ENCODE results near the gene SUV39H2. TPM values are rescaled to one million over a fixed set of nuclear protein-coding genes. Genes with fewer than 3 reads are reported as not detected.
"Not testable (repeated sequence)": the region's sequence is repeated elsewhere in the genome, so short reads cannot be mapped to it uniquely, and the experiment has no call there.

The SUV39H2 gene
- total RNA-seq, 1 donor from 2014 or later: 79.7 TPM

DNA sequence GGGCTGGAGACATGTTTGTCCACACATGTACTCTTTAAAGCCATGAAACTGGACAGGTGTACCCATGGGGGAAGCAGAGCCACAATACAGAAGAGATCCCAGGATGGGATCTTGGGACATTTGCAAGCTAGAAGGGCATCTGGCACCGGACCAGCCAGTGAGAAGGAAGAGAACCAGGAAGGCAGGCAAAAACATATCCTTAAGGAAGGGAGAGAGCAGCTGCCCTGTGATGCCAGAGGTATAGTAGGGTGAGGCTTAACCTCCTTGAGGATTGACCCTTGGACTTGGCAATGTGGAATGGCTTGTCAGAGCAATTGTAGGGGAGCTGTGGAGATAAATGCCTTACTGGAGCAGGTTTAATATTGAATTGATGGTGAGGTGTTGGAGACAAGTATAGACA is 17.9 kb upstream of the SUV39H2 start:
- Mint-ChIP-seq H3K4me3 (no peak overlapping the region), H3K9me3 (no peaks in the 10 kb centered on the region), H3K27ac (ENCODE audit: unreplicated experiment) (no peak overlapping the region), H3K36me3 (ENCODE audit: low read depth) (peaks cover 12% of the 10 kb centered on the region), H3K4me1 (no peaks in the 10 kb centered on the region), H3K27me3 (ENCODE audit: low read depth) (no peaks in the 10 kb centered on the region)
- TF ChIP-seq, protein P1, sequence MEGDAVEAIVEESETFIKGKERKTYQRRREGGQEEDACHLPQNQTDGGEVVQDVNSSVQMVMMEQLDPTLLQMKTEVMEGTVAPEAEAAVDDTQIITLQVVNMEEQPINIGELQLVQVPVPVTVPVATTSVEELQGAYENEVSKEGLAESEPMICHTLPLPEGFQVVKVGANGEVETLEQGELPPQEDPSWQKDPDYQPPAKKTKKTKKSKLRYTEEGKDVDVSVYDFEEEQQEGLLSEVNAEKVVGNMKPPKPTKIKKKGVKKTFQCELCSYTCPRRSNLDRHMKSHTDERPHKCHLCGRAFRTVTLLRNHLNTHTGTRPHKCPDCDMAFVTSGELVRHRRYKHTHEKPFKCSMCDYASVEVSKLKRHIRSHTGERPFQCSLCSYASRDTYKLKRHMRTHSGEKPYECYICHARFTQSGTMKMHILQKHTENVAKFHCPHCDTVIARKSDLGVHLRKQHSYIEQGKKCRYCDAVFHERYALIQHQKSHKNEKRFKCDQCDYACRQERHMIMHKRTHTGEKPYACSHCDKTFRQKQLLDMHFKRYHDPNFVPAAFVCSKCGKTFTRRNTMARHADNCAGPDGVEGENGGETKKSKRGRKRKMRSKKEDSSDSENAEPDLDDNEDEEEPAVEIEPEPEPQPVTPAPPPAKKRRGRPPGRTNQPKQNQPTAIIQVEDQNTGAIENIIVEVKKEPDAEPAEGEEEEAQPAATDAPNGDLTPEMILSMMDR (conservative IDR thresholded peaks at IDR 0.05): no peak
- no peak for DNase-seq (ENCODE audit: low read depth, low spot score)

DNA sequence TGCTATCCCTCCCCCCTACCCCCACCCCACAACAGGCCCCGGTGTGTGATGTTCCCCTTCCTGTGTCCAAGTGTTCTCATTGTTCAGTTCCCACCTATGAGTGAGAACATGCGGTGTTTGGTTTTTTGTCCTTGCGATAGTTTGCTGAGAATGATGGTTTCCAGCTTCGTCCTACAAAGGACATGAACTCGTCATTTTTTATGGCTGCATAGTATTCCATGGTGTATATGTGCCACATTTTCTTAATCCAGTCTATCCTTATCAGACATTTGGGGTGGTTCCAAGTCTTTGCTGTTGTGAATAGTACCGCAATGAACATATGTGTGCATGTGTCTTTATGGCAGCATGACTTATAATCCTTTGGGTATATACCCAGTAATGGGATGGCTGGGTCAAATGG is 14.2 kb upstream of the SUV39H2 start:
- not testable (repeated sequence) for H3K4me1 Mint-ChIP-seq; H3K9me3 Mint-ChIP-seq; DNase-seq (ENCODE audit: low read depth, low spot score); H3K27me3 Mint-ChIP-seq (ENCODE audit: low read depth); H3K27ac Mint-ChIP-seq (ENCODE audit: unreplicated experiment); H3K4me3 Mint-ChIP-seq
- peaks cover 16% of the 10 kb centered on the region for H3K36me3 Mint-ChIP-seq (ENCODE audit: low read depth)

DNA sequence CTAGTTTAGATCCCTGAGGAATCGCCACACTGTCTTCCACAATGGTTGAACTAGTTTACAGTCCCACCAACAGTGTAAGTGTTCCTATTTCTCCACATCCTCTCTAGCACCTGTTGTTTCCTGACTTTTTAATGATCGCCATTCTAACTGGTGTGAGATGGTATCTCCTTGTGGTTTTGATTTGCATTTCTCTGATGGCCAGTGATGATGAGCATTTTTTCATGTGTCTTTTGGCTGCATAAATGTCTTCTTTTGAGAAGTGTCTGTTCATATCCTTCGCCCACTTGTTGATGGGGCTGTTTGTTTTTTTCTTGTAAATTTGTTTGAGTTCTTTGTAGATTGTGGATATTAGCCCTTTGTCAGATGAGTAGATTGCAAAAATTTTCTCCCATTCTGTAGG is 13.8 kb upstream of the SUV39H2 start:
- H3K9me3 Mint-ChIP-seq; H3K27me3 Mint-ChIP-seq (ENCODE audit: low read depth); H3K4me1 Mint-ChIP-seq; DNase-seq (ENCODE audit: low read depth, low spot score); H3K27ac Mint-ChIP-seq (ENCODE audit: unreplicated experiment); H3K4me3 Mint-ChIP-seq: not testable (repeated sequence)
- H3K36me3 Mint-ChIP-seq (ENCODE audit: low read depth): peaks cover 19% of the 10 kb centered on the region

DNA sequence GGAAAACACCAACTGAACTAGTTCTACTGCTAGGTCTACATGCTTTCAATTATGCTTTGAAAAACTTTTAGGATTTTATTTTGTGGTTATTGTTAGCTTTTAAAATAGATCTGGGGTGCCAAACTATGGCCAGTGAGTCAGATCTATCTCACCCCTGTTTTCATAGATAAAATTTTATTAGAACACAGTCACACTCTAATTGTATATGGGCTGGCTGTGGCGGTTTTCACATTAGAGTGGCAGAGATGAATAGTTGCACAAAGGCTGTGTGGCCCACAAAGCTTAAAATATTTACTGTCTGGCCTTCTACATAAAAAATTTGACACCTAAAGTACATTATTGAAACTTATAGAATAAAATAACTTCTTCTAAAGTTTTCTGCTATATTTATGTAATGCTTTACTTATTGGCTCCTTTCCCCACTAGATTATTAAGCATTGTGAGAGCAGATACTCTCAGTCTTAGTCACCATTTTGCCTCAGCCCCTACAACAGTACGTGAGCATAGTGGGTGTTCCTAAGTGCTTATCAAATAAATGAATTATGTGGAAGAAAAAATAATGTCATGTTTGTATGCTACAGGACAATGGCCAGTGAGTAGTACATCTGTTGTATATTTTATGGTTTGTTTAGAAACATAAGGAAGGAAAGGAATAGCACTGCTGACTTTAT is 5.4 kb upstream of the SUV39H2 start:
- H3K4me1 Mint-ChIP-seq: peaks cover 15% of the 10 kb centered on the region
- TF ChIP-seq, protein P1 (conservative IDR thresholded peaks at IDR 0.05): no peak
- H3K9me3 Mint-ChIP-seq: no peaks in the 10 kb centered on the region
- no peak for DNase-seq (ENCODE audit: low read depth, low spot score)
- H3K4me3 Mint-ChIP-seq: no peak overlapping the region
- no peaks in the 10 kb centered on the region for H3K27me3 Mint-ChIP-seq (ENCODE audit: low read depth)
- no peak overlapping the region for H3K27ac Mint-ChIP-seq (ENCODE audit: unreplicated experiment)
- peaks cover 3% of the 10 kb centered on the region for H3K36me3 Mint-ChIP-seq (ENCODE audit: low read depth)

DNA sequence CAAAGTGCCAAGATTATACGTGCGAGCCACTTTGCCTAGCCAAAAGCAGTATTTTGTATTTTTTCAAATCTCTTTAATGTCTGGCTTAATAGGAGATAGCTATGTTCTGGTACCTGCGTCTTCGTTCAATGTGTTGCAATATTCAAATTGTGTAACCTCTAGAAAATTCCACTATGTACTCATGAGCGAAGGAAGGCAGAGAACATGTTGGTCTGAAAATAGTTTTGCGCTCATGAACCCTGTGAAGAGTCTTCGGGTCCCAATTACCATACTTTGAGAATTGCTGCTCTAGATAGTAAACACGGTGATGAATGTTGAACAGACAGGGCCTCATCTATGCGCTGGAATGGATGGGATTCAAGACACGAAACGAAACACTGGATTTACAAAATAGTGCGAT is 2.7 kb upstream of the SUV39H2 start:
- DNase-seq (ENCODE audit: low read depth, low spot score): no peak
- Mint-ChIP-seq H3K27ac (ENCODE audit: unreplicated experiment) (no peak overlapping the region), H3K36me3 (ENCODE audit: low read depth) (no peaks in the 10 kb centered on the region), H3K27me3 (ENCODE audit: low read depth) (no peaks in the 10 kb centered on the region), H3K4me3 (peak overlapping the region; percentile 99), H3K9me3 (no peaks in the 10 kb centered on the region), H3K4me1 (peaks cover 26% of the 10 kb centered on the region)
- TF ChIP-seq, protein P1 (conservative IDR thresholded peaks at IDR 0.05): no peak

DNA sequence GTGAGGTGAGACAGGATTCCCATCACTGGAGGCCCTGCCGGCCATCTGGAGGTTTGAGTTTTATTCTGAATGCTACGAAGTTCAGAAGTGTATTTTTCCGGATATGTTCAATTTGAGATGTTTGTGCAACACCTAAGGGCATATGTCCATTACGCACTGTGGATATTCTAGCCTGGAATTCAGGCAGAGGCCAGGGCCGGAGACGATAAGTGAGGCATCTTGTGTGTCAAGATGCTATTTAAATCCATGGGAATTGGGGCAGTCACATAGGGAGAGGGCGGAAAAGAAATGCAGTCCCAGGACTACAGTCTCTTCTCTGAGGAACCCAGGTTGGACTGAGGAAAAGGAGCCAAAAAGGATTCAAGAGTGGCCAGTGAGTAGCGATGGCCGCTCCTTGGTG is 1.9 kb upstream of the SUV39H2 start:
- Mint-ChIP-seq H3K27me3 (ENCODE audit: low read depth) (no peaks in the 10 kb centered on the region), H3K9me3 (no peaks in the 10 kb centered on the region), H3K36me3 (ENCODE audit: low read depth) (no peaks in the 10 kb centered on the region), H3K27ac (ENCODE audit: unreplicated experiment) (peak overlapping the region; percentile 92), H3K4me3 (peak overlapping the region; percentile 99), H3K4me1 (peaks cover 28% of the 10 kb centered on the region)
- DNase-seq (ENCODE audit: low read depth, low spot score): no peak
- TF ChIP-seq, protein P1 (conservative IDR thresholded peaks at IDR 0.05): no peak
